Neural cell (in vitro differentiated cells): ENCODE measurements around the gene RLN2.

Experiments used
- EP300 ChIP-seq: fragments of 450-650 bp; conservative IDR thresholded peaks from 2 replicates; pipeline ENCODE4 v1.6.1; 2014; ENCODE audit warnings: antibody characterized with exemption, mild to moderate bottlenecking, moderate library complexity; ENCODE audit not compliant: poor library complexity, severe bottlenecking
- EZH2 ChIP-seq: fragments of 200-600, 300-800 bp; shearing (Covaris generic), sonication (generic); IDR thresholded peaks from 2 replicates; pipeline ENCODE4 v1.6.1; 2014; ENCODE audit warnings: antibody characterized with exemption, low read length, borderline replicate concordance, mild to moderate bottlenecking; ENCODE audit not compliant: insufficient read depth, poor library complexity, severe bottlenecking
- SMC3 ChIP-seq: fragments of 450-650 bp; conservative IDR thresholded peaks from 2 replicates; pipeline ENCODE4 v1.6.1; 2014; ENCODE audit warnings: antibody characterized with exemption, mild to moderate bottlenecking, moderate library complexity; ENCODE audit not compliant: poor library complexity
- TAF1 ChIP-seq: IDR thresholded peaks from 2 replicates; pipeline ENCODE4 v1.6.1; 2012; ENCODE audit warnings: low read depth
- TF ChIP-seq, protein P1 (sequence below): fragments of 450-650 bp; IDR thresholded peaks from 2 replicates; pipeline ENCODE4 v1.5.1; 2014; ENCODE audit warnings: antibody characterized with exemption, mild to moderate bottlenecking, moderate library complexity; ENCODE audit not compliant: poor library complexity, severe bottlenecking

DNA sequence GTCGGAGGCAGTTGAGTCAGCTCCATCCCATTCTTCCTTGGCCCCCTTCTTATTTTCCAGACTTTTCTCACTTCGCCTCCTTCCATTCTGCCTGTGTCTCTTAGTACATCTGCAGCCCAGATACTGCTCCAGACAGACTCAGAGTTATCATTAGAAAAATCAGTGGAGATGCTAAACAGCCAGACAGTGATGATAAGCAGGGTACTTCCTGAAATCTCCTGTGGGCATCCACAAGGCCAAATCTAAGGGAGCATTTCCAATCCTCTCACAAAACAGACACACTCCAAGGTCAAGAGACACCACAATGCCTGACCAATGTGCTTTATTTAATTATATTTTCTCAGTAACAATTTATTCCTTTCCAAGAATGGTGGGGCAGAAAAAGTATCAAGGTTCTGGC is 49.7 kb upstream of the RLN2 start:
- TF ChIP-seq EZH2 (no peak), TAF1 (no peak), SMC3 (no peak), EP300 (no peak)
- TF ChIP-seq, protein P1, sequence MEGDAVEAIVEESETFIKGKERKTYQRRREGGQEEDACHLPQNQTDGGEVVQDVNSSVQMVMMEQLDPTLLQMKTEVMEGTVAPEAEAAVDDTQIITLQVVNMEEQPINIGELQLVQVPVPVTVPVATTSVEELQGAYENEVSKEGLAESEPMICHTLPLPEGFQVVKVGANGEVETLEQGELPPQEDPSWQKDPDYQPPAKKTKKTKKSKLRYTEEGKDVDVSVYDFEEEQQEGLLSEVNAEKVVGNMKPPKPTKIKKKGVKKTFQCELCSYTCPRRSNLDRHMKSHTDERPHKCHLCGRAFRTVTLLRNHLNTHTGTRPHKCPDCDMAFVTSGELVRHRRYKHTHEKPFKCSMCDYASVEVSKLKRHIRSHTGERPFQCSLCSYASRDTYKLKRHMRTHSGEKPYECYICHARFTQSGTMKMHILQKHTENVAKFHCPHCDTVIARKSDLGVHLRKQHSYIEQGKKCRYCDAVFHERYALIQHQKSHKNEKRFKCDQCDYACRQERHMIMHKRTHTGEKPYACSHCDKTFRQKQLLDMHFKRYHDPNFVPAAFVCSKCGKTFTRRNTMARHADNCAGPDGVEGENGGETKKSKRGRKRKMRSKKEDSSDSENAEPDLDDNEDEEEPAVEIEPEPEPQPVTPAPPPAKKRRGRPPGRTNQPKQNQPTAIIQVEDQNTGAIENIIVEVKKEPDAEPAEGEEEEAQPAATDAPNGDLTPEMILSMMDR, result no peak
